Measurements from ENCODE around the gene HSDL1.

Gene HSDL1

GRCh38 chr16:84104231-84104630, 40.7 kb downstream of the HSDL1 start:
- no peak for DNase-seq

GRCh38 chr16:84103678-84104077, 41.3 kb downstream of the HSDL1 start:
- no peak for DNase-seq

- DNase-seq, result no peak
These were observed 46.0 kb downstream of the HSDL1 start for GRCh38 chr16:84098939-84099338.

- no peak for DNase-seq
These were observed 48.5 kb downstream of the HSDL1 start for GRCh38 chr16:84096447-84097005.

DNA sequence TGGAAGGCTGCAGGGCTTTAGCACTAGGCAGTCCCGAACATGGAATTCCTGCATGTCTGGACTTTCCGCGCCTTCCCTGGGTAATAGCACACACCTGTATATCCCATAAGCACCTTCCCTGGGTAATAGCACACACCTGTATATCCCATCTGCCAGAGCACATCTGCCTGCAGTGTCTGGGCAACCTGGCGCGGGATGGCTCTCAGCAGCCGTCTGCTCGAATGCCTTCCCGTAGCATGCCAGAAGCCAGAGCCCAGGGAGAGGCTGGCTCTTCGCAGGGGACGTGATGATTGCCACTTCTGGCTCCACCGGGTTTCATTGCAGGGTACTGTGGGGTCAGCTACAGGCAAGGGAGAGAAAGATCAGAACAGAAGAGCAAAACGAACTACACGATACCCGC, 49.5 kb downstream of the HSDL1 start:
- DNase-seq, result no peak

GRCh38 chr16:84093879-84094270, 51.1 kb downstream of the HSDL1 start:
- no peak for DNase-seq

GRCh38 chr16:84093120-84093878, 51.7 kb downstream of the HSDL1 start:
- DNase-seq, result no peak

DNA sequence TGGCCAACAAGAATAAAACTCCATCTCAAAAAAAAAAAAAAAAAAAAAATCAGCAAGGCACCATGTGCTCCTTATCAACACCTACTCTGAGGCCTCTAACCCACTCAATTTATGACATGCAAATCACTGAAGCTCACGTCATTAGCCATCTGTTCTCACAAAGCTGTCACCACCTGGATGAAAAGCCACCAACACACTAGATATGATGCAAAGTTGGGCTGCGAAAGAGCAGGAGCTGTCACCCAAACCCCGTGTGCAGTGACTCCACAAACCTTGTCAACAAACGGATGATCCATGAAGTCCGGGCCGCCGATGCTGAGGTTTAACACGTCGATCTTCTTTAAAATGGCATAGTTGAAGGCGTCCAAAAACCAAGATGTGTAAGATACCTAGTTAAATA, 53.5 kb downstream of the HSDL1 start:
- no peak for DNase-seq

- no peak for DNase-seq
These were observed 54.8 kb downstream of the HSDL1 start for GRCh38 chr16:84090211-84090610.

- no peak for DNase-seq
These were observed 56.1 kb downstream of the HSDL1 start for GRCh38 chr16:84088695-84089395.

DNA sequence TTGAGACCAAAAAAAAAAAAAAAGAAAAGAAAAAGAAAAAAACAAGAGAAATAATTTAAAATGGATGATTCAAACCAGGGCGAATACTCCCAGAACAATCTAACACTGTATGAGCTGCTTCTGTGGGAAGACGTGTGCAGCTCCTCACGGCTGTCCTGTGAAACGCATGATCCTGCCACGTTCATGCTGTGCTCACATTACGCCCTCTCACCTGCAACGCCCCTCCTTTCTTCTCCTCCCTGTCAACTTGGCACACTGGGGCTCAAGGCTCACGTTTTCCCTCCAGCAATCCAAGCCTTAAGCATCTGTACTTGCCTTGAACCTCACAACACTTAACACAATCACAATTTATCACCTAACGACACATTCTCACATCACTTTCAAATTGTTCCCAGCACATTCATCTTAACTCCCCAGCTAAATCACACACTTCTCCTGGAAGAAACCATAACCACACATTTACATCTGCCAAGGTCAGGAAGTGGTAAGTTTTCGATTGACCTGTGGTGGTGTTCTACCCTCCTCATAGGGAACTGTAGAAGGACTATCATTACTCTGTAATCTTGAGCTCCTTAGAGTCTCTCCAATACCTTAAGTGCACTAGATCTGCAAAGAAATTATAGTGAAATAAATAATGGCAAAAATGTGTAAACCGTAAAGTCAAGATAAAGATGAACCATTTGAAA, 57.4 kb downstream of the HSDL1 start:
- DNase-seq, result no peak

DNA sequence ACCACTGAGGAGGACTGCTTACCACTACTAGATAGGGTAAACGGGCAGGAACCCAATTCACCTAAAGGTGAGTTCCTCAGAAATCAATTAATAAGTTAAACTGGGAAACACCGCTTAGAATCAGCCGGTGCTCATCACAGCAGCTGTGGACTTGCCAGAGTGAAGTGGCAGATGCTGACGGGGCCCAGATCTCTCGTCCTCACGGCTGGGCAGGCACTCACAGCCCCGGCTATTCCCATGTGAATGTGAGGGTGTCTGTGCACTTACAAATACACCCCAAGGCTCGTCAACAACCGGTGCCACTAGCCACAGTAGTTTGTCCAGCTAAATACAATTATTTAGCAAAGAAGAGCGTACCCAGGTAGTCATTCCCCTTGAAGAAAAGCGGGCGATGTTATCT, 58.0 kb downstream of the HSDL1 start:
- no peak for DNase-seq

- DNase-seq, result no peak
These were observed 58.6 kb downstream of the HSDL1 start for GRCh38 chr16:84086341-84086740.

GRCh38 chr16:84085773-84086172, 59.2 kb downstream of the HSDL1 start:
- peak; percentile 21 for DNase-seq

DNA sequence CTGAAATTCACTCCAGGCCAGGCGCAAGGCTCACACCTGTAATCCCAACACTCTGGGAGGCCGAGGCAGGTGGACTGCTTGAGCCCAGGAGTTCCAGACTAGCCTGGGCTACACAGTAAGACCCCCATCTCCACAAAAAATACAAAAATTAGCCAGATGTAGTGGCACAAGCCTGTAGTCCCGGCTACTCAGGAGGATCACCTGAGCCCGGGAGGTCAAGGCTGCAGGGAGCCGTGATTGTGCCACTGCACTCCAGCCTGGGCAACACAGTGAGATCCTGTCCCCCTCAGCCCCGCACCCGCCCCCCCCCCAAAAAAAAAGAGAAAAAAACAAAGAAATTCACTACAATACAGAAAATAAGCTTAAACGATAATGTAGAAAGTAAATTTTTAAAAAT, 59.7 kb downstream of the HSDL1 start:
- DNase-seq, result no peak

DNA sequence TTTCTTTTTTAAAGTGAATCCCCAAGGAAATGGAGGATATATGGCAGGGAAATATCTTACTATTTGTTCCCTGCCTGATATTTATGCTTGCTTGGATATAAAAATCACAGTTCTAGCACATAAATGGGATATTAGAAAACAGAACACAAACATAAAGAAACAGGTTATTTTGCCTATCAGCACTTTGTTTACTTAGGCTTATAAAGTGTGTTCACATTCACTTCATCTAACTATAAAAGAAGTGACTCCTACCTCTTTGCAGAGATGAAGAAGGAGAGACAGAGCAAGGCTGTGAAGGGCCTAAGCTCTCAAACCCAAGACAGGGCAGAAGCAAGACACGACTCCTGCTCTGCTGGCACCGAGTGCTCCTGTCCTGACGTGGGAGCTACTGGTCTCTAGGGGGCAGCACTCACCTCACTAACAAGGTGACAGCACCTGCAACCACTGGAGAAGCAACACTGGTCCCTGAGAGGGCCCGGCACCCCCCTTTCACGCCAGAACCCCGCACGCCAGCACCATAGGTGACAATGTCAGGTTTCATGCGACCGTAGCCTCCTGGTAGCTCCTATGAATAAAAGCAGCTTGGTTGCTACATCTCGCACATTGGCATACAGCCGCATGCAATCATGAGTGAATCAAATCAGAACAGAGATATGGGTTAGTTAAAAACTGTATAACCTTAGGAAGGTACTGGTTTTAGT, 60.3 kb downstream of the HSDL1 start:
- DNase-seq, result no peak

DNA sequence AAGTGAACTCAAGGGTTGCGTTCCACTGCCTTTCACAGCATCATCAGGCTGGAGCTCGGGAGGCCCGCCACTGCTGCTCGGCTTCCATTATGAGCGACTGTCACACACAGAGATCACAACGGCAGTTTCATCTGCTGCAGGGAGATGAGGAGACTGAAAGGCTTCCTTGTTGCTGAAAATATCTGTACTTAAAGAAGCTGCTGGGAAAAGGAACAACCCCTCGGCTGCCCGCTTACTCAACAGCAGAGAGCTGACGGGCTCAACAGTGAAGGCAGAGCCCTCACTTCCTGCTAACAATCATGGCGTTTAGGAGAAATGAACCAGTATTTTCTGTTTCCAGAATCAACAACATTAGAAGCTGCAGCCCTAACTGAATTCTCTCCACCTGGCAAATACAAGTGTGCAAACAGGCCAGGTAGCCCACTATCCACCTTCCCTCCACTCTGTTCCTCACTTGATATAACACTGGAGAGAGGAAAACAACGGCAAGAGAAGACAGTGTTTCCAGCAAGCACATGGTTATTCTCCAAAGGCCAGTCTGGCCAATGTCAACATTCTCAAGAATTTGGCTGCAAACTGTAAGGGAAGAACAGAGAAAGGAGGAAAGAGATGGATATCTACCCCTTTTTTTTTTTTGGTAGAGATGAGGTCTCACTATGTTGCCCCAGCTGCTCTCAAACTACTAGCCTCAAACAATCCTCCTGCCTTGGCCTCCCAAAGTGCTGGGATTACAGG, 62.0 kb downstream of the HSDL1 start:
- no peak for DNase-seq

GRCh38 chr16:84082110-84082509, 62.9 kb downstream of the HSDL1 start:
- no peak for DNase-seq

- DNase-seq, result no peak
These were observed 63.5 kb downstream of the HSDL1 start for GRCh38 chr16:84081446-84081989.

DNA sequence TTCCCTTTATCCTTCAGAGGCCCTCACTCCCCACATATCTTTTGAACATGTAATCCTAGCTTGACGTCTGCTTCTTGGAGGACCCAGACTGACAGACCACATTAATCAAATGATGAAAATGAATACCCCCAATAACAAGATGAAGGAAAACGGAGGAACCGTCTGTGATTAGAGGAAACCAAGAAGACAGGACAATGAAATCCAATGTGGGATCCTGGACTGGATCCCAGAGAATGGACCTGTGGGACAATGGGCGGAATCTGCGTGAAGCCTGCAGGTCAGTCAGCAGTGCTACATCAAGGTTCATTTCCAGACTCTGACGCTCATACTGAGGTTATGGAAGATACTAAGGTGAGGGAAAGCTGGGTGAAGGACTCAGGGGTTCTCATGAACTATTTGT, 64.2 kb downstream of the HSDL1 start:
- no peak for DNase-seq

- no peak for DNase-seq
These were observed 64.6 kb downstream of the HSDL1 start for GRCh38 chr16:84080378-84080777.

GRCh38 chr16:84079664-84080063, 65.3 kb downstream of the HSDL1 start:
- no peak for DNase-seq

All from KG1 (cell line).